ENCODE results near the gene ASXL3.

DNA sequence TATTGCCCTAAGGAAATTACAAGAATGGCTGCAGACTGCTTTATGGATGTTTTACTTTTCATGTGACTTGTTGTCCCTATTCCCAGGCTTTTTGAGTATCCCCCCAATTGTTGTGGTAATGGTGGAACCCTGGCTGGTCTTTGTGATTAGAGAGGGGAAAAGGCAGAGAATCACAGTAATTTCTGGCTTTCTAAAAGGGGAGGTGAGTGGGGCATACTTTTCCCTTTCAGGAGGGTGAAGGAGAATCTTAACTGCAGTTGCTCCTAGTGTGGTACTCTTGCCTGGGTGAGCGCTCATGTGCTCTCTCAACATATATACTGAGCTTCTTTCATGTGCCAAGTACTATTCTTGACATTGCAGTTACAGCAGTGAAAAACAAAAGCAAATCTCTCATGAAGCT is 69.3 kb downstream of the ASXL3 start:
- TF ChIP-seq, protein P1, sequence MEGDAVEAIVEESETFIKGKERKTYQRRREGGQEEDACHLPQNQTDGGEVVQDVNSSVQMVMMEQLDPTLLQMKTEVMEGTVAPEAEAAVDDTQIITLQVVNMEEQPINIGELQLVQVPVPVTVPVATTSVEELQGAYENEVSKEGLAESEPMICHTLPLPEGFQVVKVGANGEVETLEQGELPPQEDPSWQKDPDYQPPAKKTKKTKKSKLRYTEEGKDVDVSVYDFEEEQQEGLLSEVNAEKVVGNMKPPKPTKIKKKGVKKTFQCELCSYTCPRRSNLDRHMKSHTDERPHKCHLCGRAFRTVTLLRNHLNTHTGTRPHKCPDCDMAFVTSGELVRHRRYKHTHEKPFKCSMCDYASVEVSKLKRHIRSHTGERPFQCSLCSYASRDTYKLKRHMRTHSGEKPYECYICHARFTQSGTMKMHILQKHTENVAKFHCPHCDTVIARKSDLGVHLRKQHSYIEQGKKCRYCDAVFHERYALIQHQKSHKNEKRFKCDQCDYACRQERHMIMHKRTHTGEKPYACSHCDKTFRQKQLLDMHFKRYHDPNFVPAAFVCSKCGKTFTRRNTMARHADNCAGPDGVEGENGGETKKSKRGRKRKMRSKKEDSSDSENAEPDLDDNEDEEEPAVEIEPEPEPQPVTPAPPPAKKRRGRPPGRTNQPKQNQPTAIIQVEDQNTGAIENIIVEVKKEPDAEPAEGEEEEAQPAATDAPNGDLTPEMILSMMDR (IDR thresholded peaks at IDR 0.05; ENCODE audit: insufficient read depth, low read depth, low read length) = no peak
- TF ChIP-seq EZH2 (IDR thresholded peaks at IDR 0.05; ENCODE audit: insufficient read depth, low read length) = no peak
